ENCODE results near the gene RIC3. TPM values are rescaled to one million over a fixed set of nuclear protein-coding genes. Genes with fewer than 3 reads are reported as not detected.
A peak's percentile ranks its signal among the peaks of the same experiment; 100 is the strongest.

The RIC3 gene
- total and polyA plus RNA-seq, 2 of the 8 experiments (the other 6 are each of a cell fraction or from before 2014, with no cell fraction given) = 6.4 to 15.5 TPM

GRCh38 chr11:8101421-8101820 is 67.4 kb downstream of the RIC3 start:
- H4K91ac ChIP-seq (replicated peaks; ENCODE audit: insufficient read length, low read length) = no peak overlapping the region
- no peak overlapping the region for H2AK5ac ChIP-seq (ENCODE audit: low read depth, low read length)
- H3K23me2 ChIP-seq (ENCODE audit: low read depth, low read length) = no peaks in the 10 kb centered on the region; the same call in 1 of the 2 replicates
- H4K5ac ChIP-seq (ENCODE audit: insufficient read length, low read depth, low read length) = no peak overlapping the region
- H4K8ac ChIP-seq (ENCODE audit: extremely low read depth, insufficient read depth, low read length) = no peak overlapping the region
- H3K79me1 ChIP-seq (ENCODE audit: low read depth, low read length) = no peaks in the 10 kb centered on the region
- H3K23ac ChIP-seq (ENCODE audit: insufficient read length) = no peak overlapping the region
- H2BK20ac ChIP-seq (ENCODE audit: low read length) = no peak overlapping the region
- 96% methylated on average over 11 of the region's 11 CpGs; no CpG with 5 or more reads in 1 of the 2 experiments for WGBS, 2 experiments (ENCODE audit: extremely low coverage in 1 of 2, insufficient coverage in 1 of 2, insufficient read length in 1 of 2, insufficient replicate concordance in 2 of 2, low coverage in 1 of 2, low lambda C conversion rate in 2 of 2, missing lambda C conversion rate in 1 of 2)
- no peaks in the 10 kb centered on the region; a peak in 1 of 7 replicates for H3K27me3 ChIP-seq (replicated peaks in 1 of 4; ENCODE audit: control insufficient read depth in 3 of 4, extremely low read depth in 1 of 4, insufficient read depth in 3 of 4, low read length in 3 of 4)
- no peak overlapping the region for H2AFZ ChIP-seq (ENCODE audit: low read length)
- FAIRE-seq (no peak), DNase-seq (ENCODE audit: low read depth in 1 of 2, low spot score in 2 of 2) (peak in 1 of 2 experiments; percentile 29)
- no peak overlapping the region for H3K56ac ChIP-seq (replicated peaks; ENCODE audit: insufficient read length, low read depth, low read length)
- H2BK15ac ChIP-seq (ENCODE audit: low read length) = no peak overlapping the region
- no peak overlapping the region for H3K4me3 ChIP-seq (ENCODE audit: extremely low read depth in 1 of 4, insufficient read depth in 2 of 4, low read depth in 3 of 4, low read length in 4 of 4)
- H4K20me1 ChIP-seq (replicated peaks in 1 of 2; ENCODE audit: control insufficient read depth in 1 of 2, insufficient read depth in 2 of 2, low read length in 2 of 2) = peaks cover 5 to 6% of the 10 kb centered on the region in 2 experiments
- no peak overlapping the region for H3K4ac ChIP-seq (replicated peaks; ENCODE audit: insufficient read length, low read depth, low read length)
- CTCF ChIA-PET (ENCODE audit: partially characterized antibody) = interaction anchor here (2.6 to 30.2 kb wide), 6 partner anchors 9 to 118 kb away, joined by 7 to 1283 read pairs (median 160); no protein-coding TSS in a partner anchor
- no peak overlapping the region for H2BK120ac ChIP-seq (replicated peaks; ENCODE audit: low read depth, low read length)
- no peak overlapping the region for H3K14ac ChIP-seq (ENCODE audit: insufficient read length)
- no peak for TF ChIP-seq USF2 (IDR thresholded peaks at IDR 0.05; ENCODE audit: low read length)
- TF ChIP-seq, protein P1, sequence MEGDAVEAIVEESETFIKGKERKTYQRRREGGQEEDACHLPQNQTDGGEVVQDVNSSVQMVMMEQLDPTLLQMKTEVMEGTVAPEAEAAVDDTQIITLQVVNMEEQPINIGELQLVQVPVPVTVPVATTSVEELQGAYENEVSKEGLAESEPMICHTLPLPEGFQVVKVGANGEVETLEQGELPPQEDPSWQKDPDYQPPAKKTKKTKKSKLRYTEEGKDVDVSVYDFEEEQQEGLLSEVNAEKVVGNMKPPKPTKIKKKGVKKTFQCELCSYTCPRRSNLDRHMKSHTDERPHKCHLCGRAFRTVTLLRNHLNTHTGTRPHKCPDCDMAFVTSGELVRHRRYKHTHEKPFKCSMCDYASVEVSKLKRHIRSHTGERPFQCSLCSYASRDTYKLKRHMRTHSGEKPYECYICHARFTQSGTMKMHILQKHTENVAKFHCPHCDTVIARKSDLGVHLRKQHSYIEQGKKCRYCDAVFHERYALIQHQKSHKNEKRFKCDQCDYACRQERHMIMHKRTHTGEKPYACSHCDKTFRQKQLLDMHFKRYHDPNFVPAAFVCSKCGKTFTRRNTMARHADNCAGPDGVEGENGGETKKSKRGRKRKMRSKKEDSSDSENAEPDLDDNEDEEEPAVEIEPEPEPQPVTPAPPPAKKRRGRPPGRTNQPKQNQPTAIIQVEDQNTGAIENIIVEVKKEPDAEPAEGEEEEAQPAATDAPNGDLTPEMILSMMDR (IDR thresholded peaks at IDR 0.05; ENCODE audit: control extremely low read depth in 1 of 3, insufficient read depth in 1 of 3, low read depth in 1 of 3, low read length in 3 of 3) = no peak
- no peak for TF ChIP-seq RFX5 (IDR thresholded peaks at IDR 0.05; ENCODE audit: borderline replicate concordance, low read depth, low read length)
- no peak for TF ChIP-seq CHD2 (IDR thresholded peaks at IDR 0.05; ENCODE audit: low read length)
- no peak for TF ChIP-seq EGR1 (IDR thresholded peaks at IDR 0.05; ENCODE audit: borderline replicate concordance, low read depth, low read length)
- TF ChIP-seq ASH2L (IDR thresholded peaks at IDR 0.05; ENCODE audit: low read length) = no peak
- TF ChIP-seq TAF7 (optimal IDR thresholded peaks at IDR 0.05; ENCODE audit: borderline replicate concordance, low read depth, low read length) = no peak
- TF ChIP-seq, protein P2, sequence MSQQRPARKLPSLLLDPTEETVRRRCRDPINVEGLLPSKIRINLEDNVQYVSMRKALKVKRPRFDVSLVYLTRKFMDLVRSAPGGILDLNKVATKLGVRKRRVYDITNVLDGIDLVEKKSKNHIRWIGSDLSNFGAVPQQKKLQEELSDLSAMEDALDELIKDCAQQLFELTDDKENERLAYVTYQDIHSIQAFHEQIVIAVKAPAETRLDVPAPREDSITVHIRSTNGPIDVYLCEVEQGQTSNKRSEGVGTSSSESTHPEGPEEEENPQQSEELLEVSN (IDR thresholded peaks at IDR 0.05) = no peak
- no peak overlapping the region for H3K27ac ChIP-seq (ENCODE audit: low read depth, low read length)
- no peaks in the 10 kb centered on the region for H3K4me1 ChIP-seq (replicated peaks in 1 of 4; ENCODE audit: control insufficient read depth in 3 of 4, insufficient read depth in 4 of 4, low read length in 3 of 4)
- no peak overlapping the region for H3K4me2 ChIP-seq (ENCODE audit: insufficient read depth in 1 of 2, low read depth in 2 of 2, low read length in 2 of 2)
- no peak overlapping the region for H3K18ac ChIP-seq (ENCODE audit: extremely low read depth, low read length)
- H2BK5ac ChIP-seq (ENCODE audit: low read depth, low read length) = no peak overlapping the region
- POLR2A ChIA-PET (ENCODE audit: partially characterized antibody) = no interaction called here
- H3K9ac ChIP-seq (replicated peaks in 1 of 4; ENCODE audit: extremely low read depth in 1 of 4, low read depth in 3 of 4, low read length in 3 of 4) = no peak overlapping the region
- H3K9me3 ChIP-seq (ENCODE audit: insufficient read depth in 2 of 2, low read depth in 1 of 2, low read length in 1 of 2) = no peaks in the 10 kb centered on the region
- no peak overlapping the region for H2BK12ac ChIP-seq (ENCODE audit: low read depth, low read length)
- H3K36me3 ChIP-seq (ENCODE audit: control insufficient read depth in 2 of 4, insufficient read depth in 4 of 4, low read length in 3 of 4) = peaks cover 13 to 48% (median 41%) of the 10 kb centered on the region in 4 experiments
- H3K79me2 ChIP-seq (ENCODE audit: control insufficient read depth in 1 of 2, insufficient read depth in 2 of 2, low read length in 2 of 2) = no peaks in the 10 kb centered on the region
